ENCODE data around the gene MRPL28. TPM values are rescaled to one million over a fixed set of nuclear protein-coding genes. Genes with fewer than 3 reads are reported as not detected.

Gene MRPL28
- total and polyA plus RNA-seq, 2 donors from 2014 or later = 59.1 to 201 TPM

- H3K9me3 ChIP-seq (ENCODE audit: control insufficient read depth in 2 of 3, insufficient read depth in 1 of 3, low read length in 3 of 3) = no peaks in the 10 kb centered on the region
- H3K36me3 ChIP-seq (ENCODE audit: control insufficient read depth in 2 of 3, insufficient read depth in 3 of 3, low read length in 3 of 3) = no peaks in the 10 kb centered on the region
- H3K4me1 ChIP-seq (ENCODE audit: control insufficient read depth in 2 of 3, insufficient read depth in 2 of 3, low read depth in 1 of 3, low read length in 3 of 3) = peaks cover 0 to 9% (median 0%) of the 10 kb centered on the region in 3 donors
- FAIRE-seq (no peak), DNase-seq (peak in 1 of 5 donors; percentile 77)
- intact Hi-C loops (cut with DNase I) = no loop called here
- H3K4me3 ChIP-seq (ENCODE audit: low read length in 3 of 3) = no peak overlapping the region
- TF ChIP-seq CTCF (IDR thresholded peaks at IDR 0.05; ENCODE audit: borderline replicate concordance, extremely low read depth, insufficient read depth) = no peak
- no peak overlapping the region for H3K27ac ChIP-seq (ENCODE audit: low read depth in 2 of 2, low read length in 2 of 2)
- no peaks in the 10 kb centered on the region for H3K27me3 ChIP-seq (ENCODE audit: control insufficient read depth, insufficient read depth, low read length)
- no peak overlapping the region for H3K9ac ChIP-seq (ENCODE audit: low read length in 3 of 3)
Observed at GRCh38 chr16:400061-400591, 29.8 kb upstream of the MRPL28 start.

- Histone ChIP-seq H3K4me3 (ENCODE audit: low read length in 3 of 3) (no peak overlapping the region), H3K27me3 (ENCODE audit: control insufficient read depth, insufficient read depth, low read length) (no peaks in the 10 kb centered on the region), H3K36me3 (ENCODE audit: control insufficient read depth in 2 of 3, insufficient read depth in 3 of 3, low read length in 3 of 3) (no peaks in the 10 kb centered on the region), H3K9ac (ENCODE audit: low read length in 3 of 3) (no peak overlapping the region), H3K4me1 (ENCODE audit: control insufficient read depth in 2 of 3, insufficient read depth in 2 of 3, low read depth in 1 of 3, low read length in 3 of 3) (peaks cover 0 to 9% (median 0%) of the 10 kb centered on the region in 3 donors), H3K27ac (ENCODE audit: low read depth in 2 of 2, low read length in 2 of 2) (no peak overlapping the region), H3K9me3 (ENCODE audit: control insufficient read depth in 2 of 3, insufficient read depth in 1 of 3, low read length in 3 of 3) (no peaks in the 10 kb centered on the region)
- no peak for FAIRE-seq
- intact Hi-C loops (cut with DNase I) = no loop called here
- DNase-seq = peak in 1 of 5 donors; percentile 66
- TF ChIP-seq CTCF (IDR thresholded peaks at IDR 0.05; ENCODE audit: borderline replicate concordance, extremely low read depth, insufficient read depth) = no peak
Observed at GRCh38 chr16:399340-400019, 29.1 kb upstream of the MRPL28 start.

GRCh38 chr16:398561-399339 is 28.4 kb upstream of the MRPL28 start:
- Histone ChIP-seq H3K27ac (ENCODE audit: low read depth in 2 of 2, low read length in 2 of 2) (no peak overlapping the region), H3K4me3 (ENCODE audit: low read length in 3 of 3) (no peak overlapping the region), H3K36me3 (ENCODE audit: control insufficient read depth in 2 of 3, insufficient read depth in 3 of 3, low read length in 3 of 3) (no peaks in the 10 kb centered on the region), H3K27me3 (ENCODE audit: control insufficient read depth, insufficient read depth, low read length) (no peaks in the 10 kb centered on the region), H3K4me1 (ENCODE audit: control insufficient read depth in 2 of 3, insufficient read depth in 2 of 3, low read depth in 1 of 3, low read length in 3 of 3) (peaks cover 0 to 9% (median 0%) of the 10 kb centered on the region in 3 donors), H3K9ac (ENCODE audit: low read length in 3 of 3) (no peak overlapping the region), H3K9me3 (ENCODE audit: control insufficient read depth in 2 of 3, insufficient read depth in 1 of 3, low read length in 3 of 3) (no peaks in the 10 kb centered on the region)
- peak in 1 of 5 donors; percentile 84 for DNase-seq
- no peak for TF ChIP-seq CTCF (IDR thresholded peaks at IDR 0.05; ENCODE audit: borderline replicate concordance, extremely low read depth, insufficient read depth)
- intact Hi-C loops (cut with DNase I) = no loop called here
- no peak for FAIRE-seq
